DLD1 (cell line): ENCODE results near the gene FXYD3.
"Not testable (repeated sequence)": the region's sequence is repeated elsewhere in the genome, so short reads cannot be mapped to it uniquely, and the experiment has no call there.

ENCODE experiments used
- in situ Hi-C: cut with HindIII; loops from 2 replicates; pipeline ENCODE4 v1.10.0; 2017; ENCODE audit warnings: low sequenced_read_pairs

FXYD3 gene

GRCh38 chr19:35140962-35141836 is 25.6 kb downstream of the FXYD3 start:
- in situ Hi-C loops: no loop called here

GRCh38 chr19:35141837-35142605 is 26.4 kb downstream of the FXYD3 start:
- in situ Hi-C loops: no loop called here

GRCh38 chr19:35142606-35143230 is 27.1 kb downstream of the FXYD3 start:
- in situ Hi-C loops: no loop called here

GRCh38 chr19:35143231-35143715 is 27.6 kb downstream of the FXYD3 start, which contains the start of gene FXYD7:
Gene FXYD7, plus strand, starts transcription at chr19:35143255. Its CDS starts 79 bp downstream, at chr19:35143334.
- in situ Hi-C loops: no loop called here

- in situ Hi-C loops: no loop called here
Observed at GRCh38 chr19:35143818-35144217, 28.2 kb downstream of the FXYD3 start.

GRCh38 chr19:35144259-35144599 is 28.6 kb downstream of the FXYD3 start:
- in situ Hi-C loops: no loop called here

GRCh38 chr19:35144600-35145436 is 29.2 kb downstream of the FXYD3 start:
- in situ Hi-C loops: no loop called here

GRCh38 chr19:35146746-35147459 is 31.3 kb downstream of the FXYD3 start:
- in situ Hi-C loops: no loop called here

GRCh38 chr19:35149463-35149862 is 33.8 kb downstream of the FXYD3 start:
- in situ Hi-C loops: no loop called here

GRCh38 chr19:35150445-35150844 is 34.8 kb downstream of the FXYD3 start:
- in situ Hi-C loops: no loop called here

- in situ Hi-C loops: no loop called here
Observed at GRCh38 chr19:35151273-35152065, 35.8 kb downstream of the FXYD3 start.

- in situ Hi-C loops: not testable (repeated sequence)
Observed at GRCh38 chr19:35153129-35153522, 37.5 kb downstream of the FXYD3 start.

- in situ Hi-C loops: no loop called here
Observed at GRCh38 chr19:35153701-35154524, 38.3 kb downstream of the FXYD3 start.

- in situ Hi-C loops: no loop called here
Observed at GRCh38 chr19:35154525-35155406, 39.1 kb downstream of the FXYD3 start, which contains the start of gene FXYD5. Gene FXYD5, plus strand, starts transcription at chr19:35154735. Its CDS starts 816 bp downstream, at chr19:35155551.

GRCh38 chr19:35155441-35155840 is 39.8 kb downstream of the FXYD3 start:
- in situ Hi-C loops: no loop called here

GRCh38 chr19:35155981-35156672 is 40.5 kb downstream of the FXYD3 start:
- in situ Hi-C loops: no loop called here

- in situ Hi-C loops: no loop called here
Observed at GRCh38 chr19:35156673-35157014, 41.0 kb downstream of the FXYD3 start.
